Raji (cell line): ENCODE results near the gene ZNF462.

Experiments
- POLR2A ChIP-seq: IDR thresholded peaks from 2 replicates; pipeline ENCODE4 v1.6.1; 2011; ENCODE audit warnings: low read depth, low read length, control low read depth; ENCODE audit not compliant: insufficient read depth

The ZNF462 gene

DNA sequence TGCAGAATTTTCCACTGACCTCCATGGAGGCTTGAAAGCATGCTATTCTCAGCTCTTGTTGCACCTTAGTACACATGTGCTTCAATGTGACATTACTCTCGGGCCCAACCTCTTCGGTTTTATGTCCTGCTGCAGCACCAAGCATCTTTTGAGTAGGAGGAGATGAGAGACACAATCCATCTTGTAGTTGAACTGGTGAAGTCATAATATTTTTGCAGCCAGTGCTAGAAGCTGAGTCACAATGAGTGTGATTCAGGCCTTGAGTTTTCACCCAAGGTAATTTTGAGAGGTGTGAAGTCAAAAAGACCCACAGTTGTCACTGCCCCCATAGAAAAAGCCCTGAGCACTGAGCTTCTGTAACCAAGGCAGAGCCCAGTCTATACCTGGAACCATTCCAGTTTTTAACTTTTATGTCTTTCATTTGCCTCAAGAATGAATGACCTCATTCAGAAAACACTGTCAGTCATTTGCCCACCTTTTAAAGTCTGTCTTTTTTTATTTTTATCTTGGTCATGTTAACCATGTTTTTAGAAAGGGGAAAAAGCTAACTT is 117.7 kb downstream of the ZNF462 start:
- TF ChIP-seq POLR2A, result no peak

DNA sequence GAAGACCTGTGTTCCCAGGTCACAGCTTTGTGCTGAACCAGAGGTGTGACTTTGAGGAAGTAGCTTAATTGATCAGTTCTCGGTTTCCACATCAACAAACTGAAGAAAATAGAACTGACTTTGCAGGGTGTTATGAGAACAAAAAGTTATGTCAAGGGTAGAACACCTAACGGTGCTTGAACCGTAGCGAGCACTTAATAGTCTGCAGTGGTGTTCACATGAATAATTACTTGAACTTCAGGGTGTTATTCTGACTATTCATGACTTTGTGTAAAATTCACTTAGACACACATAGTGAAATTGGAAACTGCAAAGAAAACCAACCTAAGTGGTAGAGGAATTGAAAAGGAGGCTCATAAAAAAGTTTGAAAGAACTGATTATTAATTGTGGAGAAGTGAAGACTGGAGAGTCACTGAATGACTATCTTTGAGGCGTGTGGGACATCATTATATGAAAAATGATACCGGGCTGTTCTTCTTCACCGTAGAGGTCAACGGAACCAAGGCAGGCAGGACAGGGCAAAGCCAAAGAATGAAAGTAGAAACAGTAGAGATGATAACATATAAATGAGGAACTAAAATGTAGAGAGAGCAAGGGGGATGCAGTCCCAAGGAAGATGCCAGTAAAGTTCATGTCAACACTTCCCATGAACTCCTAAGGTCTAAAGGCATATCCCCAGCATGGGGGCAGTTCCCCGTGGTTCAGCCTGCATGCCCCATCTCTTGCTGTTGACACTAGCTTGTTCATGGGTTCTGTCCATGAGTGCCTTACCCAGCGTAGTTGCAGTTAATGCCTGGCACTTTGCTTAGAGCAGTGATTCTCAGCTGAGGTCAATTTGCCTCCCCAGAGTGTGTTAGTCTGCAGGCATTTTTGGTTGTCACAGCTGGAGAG is 118.7 kb downstream of the ZNF462 start:
- TF ChIP-seq POLR2A, result no peak

DNA sequence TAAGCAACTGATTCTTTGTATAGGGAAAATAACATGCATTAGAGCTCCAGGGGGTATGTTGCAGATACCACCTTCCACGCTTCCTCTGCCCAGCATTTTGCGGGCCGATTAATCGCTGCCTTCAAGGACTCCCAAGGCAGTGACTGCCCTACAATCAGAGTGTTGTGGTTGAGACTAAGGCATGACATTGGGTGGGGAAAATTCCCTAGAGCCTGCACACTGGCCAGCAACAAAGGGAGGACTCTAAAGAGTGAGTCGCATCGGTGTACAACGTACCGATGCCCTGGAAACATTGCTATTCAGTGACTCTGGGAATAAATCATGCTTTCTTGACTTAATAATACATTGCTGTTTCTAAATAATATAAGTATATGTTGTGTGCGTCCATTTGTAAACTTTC is 119.7 kb downstream of the ZNF462 start:
- TF ChIP-seq POLR2A, result no peak

DNA sequence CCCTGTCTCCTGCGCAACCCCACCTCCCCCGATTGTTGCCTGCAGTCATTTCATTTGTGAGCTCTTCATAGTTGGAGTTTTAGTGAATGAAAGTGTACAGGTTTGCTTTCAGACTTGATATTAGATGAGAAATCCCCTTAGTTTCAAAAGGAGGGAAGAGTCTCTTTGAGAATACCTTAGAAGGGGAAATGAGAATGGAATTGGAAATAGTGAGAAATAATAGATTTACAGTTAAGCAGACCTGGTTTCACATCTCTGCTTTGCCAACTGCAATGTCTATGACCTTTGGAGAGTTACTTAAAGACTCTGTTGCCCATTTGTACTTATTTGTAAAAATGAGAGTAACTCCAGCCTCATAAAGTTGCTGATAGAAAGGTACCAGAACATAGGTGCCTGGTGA is 120.4 kb downstream of the ZNF462 start:
- no peak for TF ChIP-seq POLR2A

DNA sequence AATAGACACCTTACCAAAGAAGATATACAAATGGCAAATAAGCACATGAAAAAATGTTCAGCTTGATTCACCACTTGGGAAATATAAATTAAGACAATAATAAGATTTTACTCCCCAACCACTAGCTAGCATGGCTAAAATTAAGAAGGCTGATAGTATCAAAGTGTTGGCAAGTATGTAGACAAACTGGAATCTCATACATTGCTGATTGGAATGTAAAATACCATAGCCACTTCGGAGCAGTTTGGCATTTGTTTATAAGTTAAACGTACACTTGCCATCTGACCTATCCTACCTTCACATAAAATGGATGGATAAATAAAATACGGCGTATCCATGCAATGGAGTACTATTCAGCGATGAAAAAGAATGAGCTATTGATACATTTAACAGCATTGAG is 129.2 kb downstream of the ZNF462 start:
- no peak for TF ChIP-seq POLR2A

DNA sequence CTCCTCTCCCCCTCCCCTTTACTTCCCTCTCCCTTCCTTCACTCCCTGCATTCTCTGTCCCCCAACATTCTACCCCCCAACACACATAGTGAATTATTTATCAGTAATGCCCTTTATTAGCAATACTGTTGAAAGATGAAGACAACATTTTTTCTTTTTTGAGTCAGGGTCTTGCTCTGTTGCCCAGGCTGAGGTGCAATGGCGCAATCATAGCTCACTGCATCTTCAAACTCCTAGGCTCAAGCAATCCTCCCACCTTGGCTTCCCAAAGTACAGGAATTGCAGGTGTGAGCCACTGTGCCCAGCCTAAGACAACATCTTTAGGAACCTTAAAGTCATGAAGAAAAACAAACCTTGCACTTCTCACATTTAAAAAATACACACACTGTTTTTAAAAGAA is 130.6 kb downstream of the ZNF462 start:
- no peak for TF ChIP-seq POLR2A

DNA sequence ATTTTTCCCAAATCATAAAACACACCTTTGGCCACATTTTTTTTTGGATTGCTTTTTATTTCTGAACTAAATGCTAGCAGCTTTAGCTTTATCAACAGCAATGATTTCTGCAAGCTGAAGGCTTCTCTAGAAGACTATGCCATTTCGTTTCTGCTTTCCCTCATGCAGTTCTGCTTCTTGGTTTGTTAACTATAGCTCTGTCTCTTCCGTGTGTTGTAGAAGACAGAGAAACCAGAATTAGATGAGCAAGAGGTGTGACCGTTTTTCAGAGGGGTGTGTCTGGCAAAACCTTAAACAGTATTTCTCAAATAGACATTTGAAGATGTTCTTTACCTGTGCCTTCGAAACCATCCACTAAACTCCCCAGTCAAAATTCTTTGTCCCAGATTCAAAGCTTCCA is 131.5 kb downstream of the ZNF462 start:
- TF ChIP-seq POLR2A, result no peak

DNA sequence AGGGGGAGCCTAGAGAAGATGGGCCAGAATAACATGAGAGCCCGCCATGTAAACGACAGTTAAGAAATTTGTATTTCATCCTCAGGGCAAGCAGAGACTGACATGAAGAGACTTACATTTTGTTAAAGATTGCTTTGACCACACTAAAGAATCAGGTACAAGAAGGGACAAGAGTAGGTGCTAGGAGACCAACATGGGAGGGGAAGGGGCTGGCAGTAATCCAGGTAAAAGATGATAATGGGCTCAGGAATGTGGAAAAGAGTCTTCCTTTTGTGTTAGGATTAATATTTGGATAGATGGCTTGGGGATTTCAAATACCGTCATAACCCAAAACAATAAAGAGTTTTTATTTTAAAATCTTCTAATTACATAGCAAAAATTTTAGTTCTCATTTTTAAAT is 137.3 kb downstream of the ZNF462 start:
- TF ChIP-seq POLR2A, result no peak

DNA sequence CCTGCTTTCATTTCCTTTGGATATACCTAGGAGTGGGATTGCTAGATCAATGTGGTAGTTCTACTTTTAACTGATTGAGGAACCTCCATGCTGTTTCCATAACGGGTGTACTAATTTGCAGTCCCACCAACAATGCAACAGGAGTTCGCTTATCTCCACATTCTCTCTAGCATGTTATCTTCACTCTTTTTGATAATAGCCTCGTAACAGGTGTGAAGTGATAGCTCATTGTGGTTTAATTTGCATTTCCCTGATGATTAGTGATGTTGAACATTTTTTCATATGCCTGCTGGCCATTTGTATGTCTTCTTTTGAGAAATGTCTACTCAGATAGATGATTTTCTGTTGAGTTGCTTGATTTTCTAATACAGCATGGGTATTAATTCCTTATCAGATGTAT is 142.2 kb downstream of the ZNF462 start:
- TF ChIP-seq POLR2A, result no peak

DNA sequence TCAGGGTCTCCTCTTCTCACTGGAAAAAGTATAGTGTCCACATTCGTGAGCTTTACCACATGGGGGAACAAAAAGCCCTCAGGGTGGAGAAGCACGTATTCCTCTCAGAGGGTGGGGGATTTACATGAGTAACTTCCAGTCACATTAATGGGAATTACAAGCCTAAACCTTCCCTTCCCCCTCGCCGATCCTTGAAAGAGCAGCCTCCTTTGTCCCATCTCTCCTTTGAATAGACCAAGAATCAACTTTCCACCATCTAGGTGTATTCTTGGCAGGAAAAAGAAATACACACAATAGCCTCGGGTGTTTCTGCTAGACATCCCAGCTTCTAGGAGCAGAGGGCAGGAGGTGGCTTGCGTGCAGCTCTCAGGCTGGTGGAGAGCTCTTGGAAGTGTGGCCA is 144.4 kb downstream of the ZNF462 start:
- TF ChIP-seq POLR2A, result no peak

DNA sequence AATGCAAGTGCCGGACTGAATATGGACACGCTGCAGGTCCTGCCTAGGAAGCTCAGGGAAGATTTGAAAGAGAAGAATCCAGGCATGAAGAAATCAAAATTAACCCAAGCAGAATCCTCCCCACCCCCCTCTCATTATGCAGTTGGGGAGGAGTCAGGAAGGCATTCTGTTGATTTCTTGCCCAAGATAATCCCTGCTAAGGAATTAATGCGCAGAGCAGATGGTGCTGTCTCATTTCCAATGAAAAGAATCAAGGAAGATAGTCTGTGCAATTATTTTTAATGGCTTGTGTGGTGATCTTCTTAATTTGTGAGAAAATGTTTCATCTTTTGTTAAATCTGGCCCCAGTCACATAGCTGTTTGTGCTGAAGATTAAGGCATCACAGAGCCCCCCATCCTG is 145.0 kb downstream of the ZNF462 start:
- TF ChIP-seq POLR2A, result no peak

DNA sequence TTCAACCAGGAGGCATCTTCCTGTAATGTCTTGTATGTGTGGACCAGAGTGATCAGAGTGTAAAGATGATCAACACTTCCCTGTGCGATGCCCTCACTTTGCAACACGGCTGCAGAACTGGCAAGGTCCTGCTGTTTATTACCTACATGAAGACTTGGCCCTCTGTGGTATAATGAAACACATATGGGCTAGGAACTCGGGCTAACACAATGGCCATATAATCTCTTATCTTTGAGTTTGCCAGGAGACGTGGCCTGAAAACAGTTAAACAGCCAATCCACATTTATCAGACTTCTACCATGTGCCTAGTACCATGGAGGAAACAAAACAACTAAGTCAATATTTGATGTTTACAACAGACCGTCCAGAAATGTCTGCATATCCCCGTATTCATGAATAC is 145.5 kb downstream of the ZNF462 start:
- no peak for TF ChIP-seq POLR2A

DNA sequence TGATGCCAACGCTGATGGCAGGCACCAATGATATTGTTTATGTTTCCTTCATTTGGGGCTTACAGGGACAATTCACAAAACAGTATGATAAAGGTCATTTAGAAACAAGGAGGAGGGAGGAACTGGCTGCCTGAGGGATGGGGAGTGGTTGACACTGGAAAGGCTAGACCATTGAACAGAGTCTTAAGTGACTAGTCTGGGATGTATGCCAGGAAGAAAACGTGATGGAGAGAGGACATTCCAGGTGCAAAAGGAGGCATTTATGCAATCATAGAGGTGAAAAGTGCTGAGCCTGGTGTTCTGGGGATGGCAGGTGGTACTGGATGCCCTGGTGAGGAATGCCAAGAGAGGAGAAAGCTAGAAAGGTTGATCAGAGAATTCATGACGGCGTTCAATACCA is 153.4 kb downstream of the ZNF462 start:
- TF ChIP-seq POLR2A, result no peak

DNA sequence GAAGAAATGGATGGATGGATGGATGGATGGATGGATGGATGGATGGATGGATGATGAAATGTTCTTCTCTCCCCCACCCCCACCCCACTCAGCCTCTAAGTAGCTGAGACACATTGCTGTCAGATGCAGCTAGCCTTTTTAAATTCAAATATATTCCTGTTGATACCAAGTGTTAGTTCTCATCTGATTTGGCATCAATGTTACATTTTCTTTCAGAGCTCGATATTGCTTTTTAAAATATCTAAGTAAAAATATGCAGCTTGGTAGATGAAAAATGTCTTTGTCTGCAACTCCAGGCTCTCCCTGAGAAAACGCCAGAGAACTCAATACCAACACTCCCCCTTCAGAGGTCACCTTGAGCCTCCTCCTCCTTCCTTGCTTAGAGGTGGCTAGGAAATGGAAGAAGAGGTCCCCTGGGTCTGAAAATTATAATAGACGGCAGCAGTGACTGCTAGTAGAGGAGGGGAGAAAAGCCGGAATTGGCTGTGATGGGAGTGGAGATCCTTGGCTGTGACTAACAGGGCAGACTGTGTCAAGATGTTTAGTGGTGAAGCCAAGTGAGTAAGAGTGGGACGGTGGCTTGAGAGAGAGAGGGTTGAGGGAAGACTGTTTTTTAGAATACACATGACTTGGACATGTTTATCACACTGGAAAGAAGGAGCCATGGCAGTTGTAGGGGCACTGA is 156.0 kb downstream of the ZNF462 start:
- TF ChIP-seq POLR2A, result no peak

DNA sequence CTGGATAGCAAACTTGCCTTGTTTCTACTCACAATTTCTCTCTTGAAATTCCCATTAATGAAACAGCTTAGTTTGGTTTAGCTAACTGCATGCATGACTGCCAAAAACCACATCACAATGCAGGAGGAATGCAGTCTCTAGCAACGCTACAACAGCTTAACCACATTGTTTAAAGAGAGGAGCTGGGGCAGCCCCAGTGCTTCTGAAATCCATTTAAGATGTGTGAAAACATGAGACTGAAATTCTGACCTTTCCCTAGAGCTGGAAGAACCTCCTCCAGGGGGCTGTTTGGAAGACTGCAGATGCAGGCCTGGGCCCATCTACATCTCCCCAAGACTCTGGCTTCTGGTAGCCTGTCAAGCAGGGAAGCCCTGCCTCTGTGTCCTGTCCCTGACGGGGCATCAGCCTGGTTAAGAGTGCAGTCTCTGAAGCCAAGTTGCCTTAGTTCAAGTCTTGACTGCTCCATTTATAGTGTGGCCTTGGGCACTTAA is 157.1 kb downstream of the ZNF462 start:
- TF ChIP-seq POLR2A, result no peak

DNA sequence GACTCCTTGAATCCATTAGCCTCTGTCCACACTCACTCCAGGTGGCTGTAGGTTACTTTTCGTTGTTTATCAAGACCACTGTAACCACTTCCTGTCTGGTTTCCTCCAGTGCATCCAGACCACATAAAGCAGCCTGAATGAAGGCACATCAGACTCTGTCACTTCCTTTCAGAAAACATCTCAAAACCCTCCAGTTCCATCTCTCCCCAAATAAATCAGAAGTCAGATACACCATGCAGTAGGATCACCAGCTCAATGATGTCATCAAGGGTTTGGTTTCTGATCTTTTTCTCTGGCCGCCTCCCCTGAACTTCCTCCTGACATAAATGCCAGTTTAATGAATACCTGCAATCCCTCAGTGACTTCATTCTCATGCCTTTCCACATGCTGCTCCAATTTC is 161.2 kb downstream of the ZNF462 start:
- TF ChIP-seq POLR2A, result no peak

DNA sequence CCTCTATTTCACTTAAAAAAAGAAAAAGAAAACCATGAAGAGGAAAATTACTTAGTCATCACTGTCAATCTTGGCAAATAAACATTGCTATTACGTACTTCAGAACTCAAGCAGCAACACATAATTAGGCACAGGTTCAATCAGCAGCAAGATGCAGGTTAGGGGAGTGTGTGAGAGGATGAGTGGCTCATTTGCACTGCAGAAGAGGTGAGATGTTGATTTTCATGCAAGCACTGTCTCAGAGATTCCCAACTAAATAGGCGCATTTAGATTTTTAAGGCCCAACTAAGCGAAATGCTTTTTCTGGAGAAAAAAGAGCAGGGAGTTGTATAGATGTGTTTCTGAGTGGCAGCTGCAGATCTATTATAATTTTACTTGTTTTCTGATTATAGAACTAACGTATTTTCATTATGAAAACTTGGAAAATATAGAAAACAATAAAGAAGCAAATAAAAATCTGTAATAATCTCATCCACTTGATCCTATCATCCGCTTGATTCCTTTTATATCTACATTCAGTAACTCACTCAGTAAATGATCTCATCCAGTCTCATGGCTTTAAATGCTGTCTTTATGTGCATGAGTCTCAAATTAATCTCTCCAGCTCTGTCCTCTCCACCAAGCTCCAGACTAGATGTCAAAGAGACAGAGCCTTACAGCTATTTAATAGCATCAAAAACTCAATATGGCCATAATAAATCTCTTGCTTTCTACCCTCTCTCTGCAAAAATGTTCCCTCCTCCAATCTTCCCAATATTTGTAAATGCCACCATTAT is 162.5 kb downstream of the ZNF462 start:
- no peak for TF ChIP-seq POLR2A
